ENCODE measurements around the gene RPL29.

RPL29 gene

DNA sequence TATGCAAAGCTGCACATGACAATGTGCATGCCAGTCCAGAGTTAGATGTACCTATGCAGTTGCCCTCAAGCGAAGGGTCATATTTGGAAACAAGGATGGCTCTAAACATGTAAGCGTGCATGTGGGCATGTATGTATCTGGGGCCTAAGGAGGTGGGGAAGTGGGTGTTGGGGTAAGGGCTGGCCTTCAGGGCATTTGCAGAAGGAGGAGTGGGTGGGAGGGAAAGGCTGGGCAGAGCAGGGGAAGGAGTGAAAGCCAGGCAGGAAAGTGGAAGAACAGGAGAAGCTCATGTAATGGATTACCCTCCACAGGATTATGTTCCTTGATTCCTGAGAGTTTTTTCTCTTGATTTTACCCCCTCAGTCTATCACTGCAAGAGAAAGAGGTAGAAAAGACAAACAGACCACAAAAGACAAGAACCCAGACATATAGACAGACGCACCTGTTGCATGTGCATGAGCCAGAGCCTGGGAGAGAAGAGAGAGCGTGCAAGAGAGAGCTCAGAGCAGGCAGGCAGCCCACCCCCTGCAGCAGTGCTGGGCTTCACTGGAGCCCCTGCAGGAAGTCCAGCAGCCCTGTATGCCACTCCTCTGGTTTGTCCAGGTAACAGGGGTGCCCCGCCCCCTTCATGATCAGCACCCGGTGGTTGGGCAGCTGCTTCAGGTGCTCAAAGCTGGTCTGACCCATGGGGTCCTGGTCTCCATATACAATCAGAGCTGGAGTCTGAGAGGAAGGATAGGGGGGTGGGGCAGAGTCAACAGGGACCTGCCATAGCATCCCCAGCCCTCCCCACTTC, 26.6 kb downstream of the RPL29 start:
- no peak overlapping the region for H3K18ac ChIP-seq (ENCODE audit: low read depth in 1 of 2, low read length in 2 of 2)
- no peak overlapping the region for H3K9ac ChIP-seq (ENCODE audit: low read length)
- H2BK120ac ChIP-seq (ENCODE audit: low read depth, low read length): no peak overlapping the region

DNA sequence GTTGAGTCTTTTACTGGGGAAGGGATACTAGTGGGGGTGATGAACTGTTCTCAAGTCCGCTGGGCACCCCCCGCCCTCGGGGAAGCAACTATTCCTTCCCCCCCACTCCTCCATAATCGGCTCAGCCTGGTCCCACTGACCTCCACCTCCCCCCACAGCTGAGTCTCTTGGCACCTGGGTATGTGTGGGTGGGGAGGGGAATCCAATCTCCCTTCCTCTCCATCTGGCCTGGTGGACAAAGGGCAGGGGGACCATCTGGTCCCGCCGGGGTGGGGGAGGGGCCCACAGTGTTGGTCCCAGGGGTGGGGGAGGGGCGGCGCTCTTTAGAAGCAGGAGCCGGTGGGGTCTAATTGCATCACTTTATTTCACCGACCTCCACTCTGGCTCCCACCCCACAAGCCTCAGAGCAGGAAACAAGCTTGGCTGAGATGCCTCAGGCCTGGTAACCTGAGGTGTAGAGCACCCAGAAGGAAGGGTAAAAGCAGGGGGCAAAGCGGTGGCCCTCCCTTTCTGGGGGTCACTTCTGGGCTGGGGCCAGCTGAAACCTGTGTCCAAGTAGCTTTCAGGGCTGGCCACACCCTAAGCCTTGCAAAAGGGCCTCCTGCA, 27.4 kb downstream of the RPL29 start:
- Histone ChIP-seq H2BK15ac (ENCODE audit: low read depth, poor library complexity, severe bottlenecking) (peak overlapping the region; percentile 91), H4K8ac (ENCODE audit: low read length) (peak overlapping the region; percentile 85), H3K23ac (ENCODE audit: low read length in 2 of 2) (no peak overlapping the region), H3K79me1 (replicated peaks; ENCODE audit: low read length, poor library complexity, severe bottlenecking) (peaks cover 27% of the 10 kb centered on the region), H2AFZ (ENCODE audit: low read depth, low read length) (no peak overlapping the region), H3K9ac (ENCODE audit: low read length) (peak overlapping the region; percentile 82), H3K36me3 (ENCODE audit: control insufficient read depth in 1 of 2, insufficient read depth in 2 of 2, low read depth in 1 of 2, low read length in 2 of 2) (peaks cover 15 to 19% of the 10 kb centered on the region in 2 experiments), H3K4me1 (ENCODE audit: control insufficient read depth, insufficient read depth, low read depth, low read length) (peaks cover 40% of the 10 kb centered on the region), H3K4ac (ENCODE audit: low read depth in 1 of 2, low read length in 2 of 2) (peak overlapping the region; percentile 93 to 94), H2AK5ac (ENCODE audit: low read length, severe bottlenecking) (no peak overlapping the region), H2BK5ac (ENCODE audit: low read depth, low read length, poor library complexity, severe bottlenecking) (no peak overlapping the region), H3K27ac (ENCODE audit: low read length, poor library complexity, severe bottlenecking) (no peak overlapping the region), H3K27me3 (ENCODE audit: control insufficient read depth in 1 of 2, insufficient read depth in 1 of 2, low read length in 2 of 2) (no peaks in the 10 kb centered on the region), H3K9me3 (ENCODE audit: control insufficient read depth, low read length) (no peaks in the 10 kb centered on the region), H3K18ac (ENCODE audit: low read depth in 1 of 2, low read length in 2 of 2) (peak overlapping the region; percentile 90 to 92), H3K4me3 (ENCODE audit: insufficient read depth in 1 of 2, low read depth in 1 of 2, low read length in 2 of 2) (peak overlapping the region; percentile 79 to 81), H2BK12ac (ENCODE audit: low read length in 2 of 2) (no peak overlapping the region), H4K91ac (ENCODE audit: low read length) (peak overlapping the region; percentile 71), H3K4me2 (ENCODE audit: low read length, poor library complexity, severe bottlenecking) (peak overlapping the region; percentile 86), H2BK120ac (ENCODE audit: low read depth, low read length) (peak overlapping the region; percentile 87), H3K14ac (ENCODE audit: low read length in 2 of 2) (peak overlapping the region in 1 of 2 experiments; percentile 67)
- 50% methylated on average over 1 of the region's 11 CpGs for WGBS
- DNase-seq: no peak

More for the DNA sequence above, 26.6 kb downstream of the RPL29 start:
- Histone ChIP-seq H3K4me3 (ENCODE audit: insufficient read depth in 1 of 2, low read depth in 1 of 2, low read length in 2 of 2) (peak overlapping the region in 1 of 2 experiments; percentile 24), H3K9me3 (ENCODE audit: control insufficient read depth, low read length) (no peaks in the 10 kb centered on the region), H3K27ac (ENCODE audit: low read length, poor library complexity, severe bottlenecking) (no peak overlapping the region), H3K4me1 (ENCODE audit: control insufficient read depth, insufficient read depth, low read depth, low read length) (peaks cover 43% of the 10 kb centered on the region), H3K4ac (ENCODE audit: low read depth in 1 of 2, low read length in 2 of 2) (no peak overlapping the region), H2AK5ac (ENCODE audit: low read length, severe bottlenecking) (no peak overlapping the region), H2BK15ac (ENCODE audit: low read depth, poor library complexity, severe bottlenecking) (no peak overlapping the region), H3K14ac (ENCODE audit: low read length in 2 of 2) (no peak overlapping the region), H3K79me1 (replicated peaks; ENCODE audit: low read length, poor library complexity, severe bottlenecking) (peaks cover 30% of the 10 kb centered on the region), H3K36me3 (ENCODE audit: control insufficient read depth in 1 of 2, insufficient read depth in 2 of 2, low read depth in 1 of 2, low read length in 2 of 2) (peaks cover 15 to 19% of the 10 kb centered on the region in 2 experiments), H3K27me3 (ENCODE audit: control insufficient read depth in 1 of 2, insufficient read depth in 1 of 2, low read length in 2 of 2) (no peaks in the 10 kb centered on the region), H4K8ac (ENCODE audit: low read length) (no peak overlapping the region), H2BK12ac (ENCODE audit: low read length in 2 of 2) (no peak overlapping the region), H4K91ac (ENCODE audit: low read length) (peak overlapping the region; percentile 31), H2BK5ac (ENCODE audit: low read depth, low read length, poor library complexity, severe bottlenecking) (no peak overlapping the region), H3K4me2 (ENCODE audit: low read length, poor library complexity, severe bottlenecking) (no peak overlapping the region), H2AFZ (ENCODE audit: low read depth, low read length) (no peak overlapping the region), H3K23ac (ENCODE audit: low read length in 2 of 2) (no peak overlapping the region)
- DNase-seq: no peak
- WGBS: 92% methylated on average over 6 of the region's 6 CpGs

DNA sequence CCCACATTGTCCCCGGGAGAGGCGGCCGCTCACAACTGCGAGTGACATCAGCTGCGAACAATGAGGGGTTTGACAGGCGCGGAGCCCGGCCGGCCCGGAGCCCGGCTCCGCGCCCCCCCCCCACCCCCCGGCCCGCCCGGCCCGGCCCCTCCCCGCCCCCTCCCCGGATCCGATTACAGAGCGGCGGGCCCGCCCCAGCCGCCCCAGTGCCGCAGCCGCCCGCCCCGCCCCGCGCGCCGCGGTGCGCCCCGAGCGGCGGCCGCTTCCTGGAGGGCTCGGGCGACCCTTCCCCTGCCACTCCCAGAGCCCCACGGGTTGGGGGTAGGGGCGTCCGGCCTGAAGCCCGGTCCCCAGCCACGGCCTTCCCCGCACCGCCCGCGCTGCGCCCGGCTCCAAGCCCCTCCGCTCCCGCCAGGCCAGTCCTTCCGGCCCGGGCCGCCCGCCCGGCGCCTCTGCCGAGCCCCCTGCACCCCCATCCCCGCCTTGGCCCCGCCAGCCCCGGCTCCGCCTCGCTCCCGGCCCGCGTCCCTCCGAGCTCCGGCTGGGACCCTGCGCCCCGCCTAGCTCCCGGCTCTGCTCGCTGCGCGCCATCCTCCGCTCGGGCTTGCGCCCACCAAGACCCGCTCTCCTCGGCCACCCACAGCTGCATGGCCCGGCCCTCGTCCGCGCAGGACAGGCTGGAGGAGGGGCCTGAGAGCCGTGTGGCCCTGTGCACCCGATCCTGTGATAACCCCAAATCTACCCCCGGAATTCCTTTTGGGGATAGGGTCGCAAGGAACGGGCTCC, 28.1 kb downstream of the RPL29 start, which contains the start of gene PCBP4:
TSS of gene PCBP4 (minus strand) at position 71 of the 786 bp plus-strand sequence. CDS start 6,214 bp downstream, outside the sequence.
- peak within 1 kb of the TSS; percentile 90 to 92 for H3K18ac ChIP-seq (ENCODE audit: low read depth in 1 of 2, low read length in 2 of 2)
- peak within 1 kb of the TSS; percentile 79 to 92 for H3K4me3 ChIP-seq (ENCODE audit: insufficient read depth in 1 of 2, low read depth in 1 of 2, low read length in 2 of 2)
- H3K27me3 ChIP-seq (ENCODE audit: control insufficient read depth in 1 of 2, insufficient read depth in 1 of 2, low read length in 2 of 2): no peaks in the 10 kb centered on the region
- peak within 1 kb of the TSS; percentile 91 for H3K9ac ChIP-seq (ENCODE audit: low read length)
- H2AK5ac ChIP-seq (ENCODE audit: low read length, severe bottlenecking): peak within 1 kb of the TSS; percentile 8
- peak; percentile 54 for DNase-seq
- H2BK15ac ChIP-seq (ENCODE audit: low read depth, poor library complexity, severe bottlenecking): peak within 1 kb of the TSS; percentile 91
- H3K36me3 ChIP-seq (ENCODE audit: control insufficient read depth in 1 of 2, insufficient read depth in 2 of 2, low read depth in 1 of 2, low read length in 2 of 2): peaks cover 19% of the 10 kb centered on the region in 2 experiments
- peak within 1 kb of the TSS; percentile 85 for H4K8ac ChIP-seq (ENCODE audit: low read length)
- H3K79me1 ChIP-seq (replicated peaks; ENCODE audit: low read length, poor library complexity, severe bottlenecking): peaks cover 27% of the 10 kb centered on the region
- H3K27ac ChIP-seq (ENCODE audit: low read length, poor library complexity, severe bottlenecking): no peak within 1 kb of the TSS
- under 1% methylated on average over 42 of the region's 90 CpGs for WGBS
- H3K9me3 ChIP-seq (ENCODE audit: control insufficient read depth, low read length): no peaks in the 10 kb centered on the region
- peak within 1 kb of the TSS; percentile 86 for H3K4me2 ChIP-seq (ENCODE audit: low read length, poor library complexity, severe bottlenecking)
- peak within 1 kb of the TSS; percentile 67 to 93 for H3K14ac ChIP-seq (ENCODE audit: low read length in 2 of 2)
- peak within 1 kb of the TSS; percentile 24 for H2AFZ ChIP-seq (ENCODE audit: low read depth, low read length)
- peaks cover 38% of the 10 kb centered on the region for H3K4me1 ChIP-seq (ENCODE audit: control insufficient read depth, insufficient read depth, low read depth, low read length)
- H2BK12ac ChIP-seq (ENCODE audit: low read length in 2 of 2): peak within 1 kb of the TSS; percentile 38 to 85
- peak within 1 kb of the TSS; percentile 89 for H4K91ac ChIP-seq (ENCODE audit: low read length)
- H2BK120ac ChIP-seq (ENCODE audit: low read depth, low read length): peak within 1 kb of the TSS; percentile 87
- peak within 1 kb of the TSS; percentile 93 to 94 for H3K4ac ChIP-seq (ENCODE audit: low read depth in 1 of 2, low read length in 2 of 2)
- H3K23ac ChIP-seq (ENCODE audit: low read length in 2 of 2): peak within 1 kb of the TSS in 1 of 2 experiments; percentile 23
- no peak within 1 kb of the TSS for H2BK5ac ChIP-seq (ENCODE audit: low read depth, low read length, poor library complexity, severe bottlenecking)
